Natural killer cell (primary cell): ENCODE data around the gene PRAMEF20. TPM values are rescaled to one million over a fixed set of nuclear protein-coding genes. Genes with fewer than 3 reads are reported as not detected.
"Not testable (repeated sequence)": the region's sequence is repeated elsewhere in the genome, so short reads cannot be mapped to it uniquely, and the experiment has no call there.

ENCODE experiments used
- ATAC-seq, 3 donors: fragments of 150-1000 bp in 2 of 3; fragments of 200-7000 bp in 1 of 3; cut with Tn5 transposase; 1 replicate in 1 of 3; 2 replicates in 2 of 3; pipeline ENCODE4 v1.10.0; 2021; ENCODE audit warnings: mild to moderate bottlenecking in 2 of 3, moderate library complexity in 2 of 3
- DNase-seq, 2 donors: peaks; one replicate each; pipeline versions ENCODE4 v3.0.0 to v3.0.0-alpha.2; 2013 to 2021; ENCODE audit warnings: mixed read lengths in 1 of 2
- H3K27ac ChIP-seq: one replicate; pipeline ENCODE4 v1.5.1; 2013; ENCODE audit warnings: mild to moderate bottlenecking, low read length
- H3K27me3 ChIP-seq: one replicate; pipeline ENCODE4 v1.6.1; 2013; ENCODE audit warnings: low read length; ENCODE audit not compliant: control insufficient read depth, insufficient read depth
- H3K36me3 ChIP-seq: one replicate; pipeline ENCODE4 v1.6.1; 2013; ENCODE audit warnings: low read length; ENCODE audit not compliant: control insufficient read depth, insufficient read depth
- H3K4me1 ChIP-seq: one replicate; pipeline ENCODE4 v1.6.1; 2013; ENCODE audit warnings: low read length; ENCODE audit not compliant: control insufficient read depth, insufficient read depth
- H3K4me3 ChIP-seq: one replicate; pipeline ENCODE4 v1.5.1; 2013; ENCODE audit warnings: low read length
- H3K9me3 ChIP-seq: one replicate; pipeline ENCODE4 v1.6.1; 2013; ENCODE audit warnings: low read length; ENCODE audit not compliant: control insufficient read depth, insufficient read depth
- H3K27ac Mint-ChIP-seq, 2 donors: one replicate each; pipeline ENCODE4 v1.8.0; 2022; ENCODE audit warnings: mild to moderate bottlenecking in 2 of 2, mixed read lengths in 2 of 2, moderate library complexity in 1 of 2
- H3K27me3 Mint-ChIP-seq, 2 donors: one replicate each; pipeline ENCODE4 v1.8.0; 2022; ENCODE audit warnings: low read depth in 2 of 2, mixed read lengths in 2 of 2
- H3K36me3 Mint-ChIP-seq: one replicate; pipeline ENCODE4 v1.8.0; 2022; ENCODE audit warnings: mixed read lengths
- H3K4me1 Mint-ChIP-seq, 2 donors: one replicate each; pipeline ENCODE4 v1.8.0; 2022; ENCODE audit warnings: mixed read lengths in 2 of 2
- H3K4me3 Mint-ChIP-seq: one replicate; pipeline ENCODE4 v1.8.0; 2022; ENCODE audit warnings: mild to moderate bottlenecking, moderate library complexity, mixed read lengths
- H3K9me3 Mint-ChIP-seq, 2 donors: one replicate each; pipeline ENCODE4 v1.8.0; 2022; ENCODE audit warnings: mixed read lengths in 2 of 2
- WGBS: methylation state at CpG from one replicate; pipeline ENCODE4 v1.1.7; 2013; ENCODE audit warnings: missing lambda C conversion rate; ENCODE audit not compliant: insufficient coverage; 5-methylcytosine and 5-hydroxymethylcytosine counted together
- intact Hi-C: fragments of 100-400 bp; cut with micrococcal nuclease; formaldehyde crosslinking; loops from one replicate; pipeline ENCODE4 v1.14.2; 2022
- total RNA-seq, 4 donors: library from RNA; stranded (reverse); fragments of 120-200 nt in 1 of 4; gene quantifications; one replicate each; pipeline versions ENCODE4 v1.2.3 to v1.2.4, GENCODE V29; 2013 to 2022

Gene PRAMEF20
- not detected for total RNA-seq
- total RNA-seq (2013) = not detected

DNA sequence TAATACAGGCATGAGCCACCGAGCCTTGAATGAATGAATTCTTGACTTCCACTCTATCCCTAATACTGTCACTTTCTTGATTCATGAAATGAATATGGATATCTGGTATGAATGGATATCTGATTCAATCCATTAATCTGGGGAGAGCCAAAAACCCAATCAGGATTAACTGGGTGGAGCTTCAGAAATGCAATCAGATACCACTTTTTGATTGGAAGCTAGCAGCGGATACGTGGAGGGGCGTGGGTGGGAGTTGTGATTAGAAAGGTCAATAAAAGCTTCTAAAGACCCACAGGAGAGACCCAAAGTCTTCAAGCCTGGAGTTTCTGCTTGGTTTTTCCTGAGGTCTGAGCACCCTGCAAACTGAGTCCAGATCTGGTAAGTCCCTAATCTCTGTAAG is at the start of gene PRAMEF20:
TSS of gene PRAMEF20 (plus strand) at position 301 of the 400 bp plus-strand sequence. CDS start 5,905 bp downstream, outside the sequence.
- H3K9me3 ChIP-seq, H3K9me3 Mint-ChIP-seq, H3K36me3 ChIP-seq, H3K4me3 ChIP-seq, H3K4me1 ChIP-seq, DNase-seq, H3K27me3 ChIP-seq, H3K4me3 Mint-ChIP-seq, intact Hi-C loops, ATAC-seq, H3K36me3 Mint-ChIP-seq, H3K27ac ChIP-seq, H3K4me1 Mint-ChIP-seq, H3K27ac Mint-ChIP-seq: not testable (repeated sequence)
- WGBS = no CpG with 5 or more reads among the region's 4 CpGs
- H3K27me3 Mint-ChIP-seq = peaks cover 0 to 12% of the 10 kb centered on the region in 2 donors

DNA sequence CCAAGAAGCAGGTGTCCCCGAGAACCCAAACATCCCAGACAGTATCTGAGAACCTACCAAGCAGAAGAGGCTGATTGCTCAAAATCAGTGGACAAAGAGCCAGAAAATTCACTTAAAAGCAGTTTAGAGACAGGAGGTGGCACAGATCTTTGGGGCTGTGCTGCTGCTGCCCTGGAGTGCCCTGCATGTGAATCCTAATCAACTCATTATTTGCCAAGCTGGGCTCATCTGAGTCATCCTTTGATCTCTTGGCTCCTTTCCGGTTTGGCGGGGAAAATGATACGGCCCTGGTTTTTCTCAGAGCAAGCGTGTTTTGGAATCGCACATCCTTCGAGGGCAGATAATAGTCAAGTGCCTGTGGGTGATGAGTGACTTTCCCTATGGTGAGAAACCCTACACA is 47.9 kb upstream of the PRAMEF20 start:
- H3K27me3 Mint-ChIP-seq, H3K4me3 Mint-ChIP-seq, H3K4me1 ChIP-seq, H3K27me3 ChIP-seq, H3K4me1 Mint-ChIP-seq, H3K27ac Mint-ChIP-seq, H3K9me3 Mint-ChIP-seq, H3K36me3 Mint-ChIP-seq, intact Hi-C loops, H3K36me3 ChIP-seq, H3K27ac ChIP-seq, DNase-seq, H3K4me3 ChIP-seq, ATAC-seq, H3K9me3 ChIP-seq: not testable (repeated sequence)
- no CpG with 5 or more reads among the region's 7 CpGs for WGBS

DNA sequence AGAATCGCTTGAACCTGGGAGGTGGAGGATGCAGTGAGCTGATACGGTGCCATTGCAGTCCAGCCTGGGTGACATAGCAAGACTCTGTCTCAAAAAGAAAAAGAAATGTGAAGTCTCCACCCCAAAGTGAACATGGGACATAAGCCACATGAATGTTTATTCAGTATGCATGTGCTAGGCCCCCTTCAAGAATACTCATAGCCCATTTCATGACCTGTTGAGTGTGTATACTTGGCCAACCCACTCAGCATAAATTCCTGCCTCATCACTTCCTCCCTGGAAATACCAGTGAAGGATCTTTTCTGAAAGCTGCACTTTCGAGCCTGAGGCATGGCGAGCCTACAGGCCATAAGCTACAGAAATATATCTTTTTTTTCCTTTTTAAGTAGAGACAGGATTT is 45.3 kb upstream of the PRAMEF20 start:
- H3K36me3 ChIP-seq, H3K4me3 ChIP-seq, DNase-seq, H3K4me1 Mint-ChIP-seq, H3K27ac Mint-ChIP-seq, H3K27me3 ChIP-seq, H3K27me3 Mint-ChIP-seq, H3K36me3 Mint-ChIP-seq, H3K9me3 Mint-ChIP-seq, H3K4me1 ChIP-seq, H3K4me3 Mint-ChIP-seq, intact Hi-C loops, H3K9me3 ChIP-seq, ATAC-seq, H3K27ac ChIP-seq: not testable (repeated sequence)
- no CpG with 5 or more reads among the region's 4 CpGs for WGBS

DNA sequence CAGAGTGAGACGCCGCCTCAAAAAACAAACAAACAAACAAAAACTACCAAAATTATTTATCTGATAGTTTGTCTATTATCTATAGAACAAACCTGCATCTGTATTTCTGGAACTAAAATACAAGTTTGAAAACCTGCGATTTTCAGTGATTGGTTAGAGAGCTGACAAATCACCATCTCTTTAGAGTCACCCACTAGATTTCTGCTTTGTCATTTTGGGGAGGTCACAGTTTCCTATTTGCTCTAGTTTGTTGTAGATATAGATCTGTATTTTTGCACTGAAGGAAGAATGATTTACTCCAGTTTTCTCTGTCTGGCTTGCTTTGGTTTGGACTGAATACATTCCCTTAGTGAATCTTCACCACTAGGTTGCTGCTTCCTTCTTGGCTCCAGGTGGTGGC is 43.7 kb upstream of the PRAMEF20 start:
- not testable (repeated sequence) for H3K27ac Mint-ChIP-seq

DNA sequence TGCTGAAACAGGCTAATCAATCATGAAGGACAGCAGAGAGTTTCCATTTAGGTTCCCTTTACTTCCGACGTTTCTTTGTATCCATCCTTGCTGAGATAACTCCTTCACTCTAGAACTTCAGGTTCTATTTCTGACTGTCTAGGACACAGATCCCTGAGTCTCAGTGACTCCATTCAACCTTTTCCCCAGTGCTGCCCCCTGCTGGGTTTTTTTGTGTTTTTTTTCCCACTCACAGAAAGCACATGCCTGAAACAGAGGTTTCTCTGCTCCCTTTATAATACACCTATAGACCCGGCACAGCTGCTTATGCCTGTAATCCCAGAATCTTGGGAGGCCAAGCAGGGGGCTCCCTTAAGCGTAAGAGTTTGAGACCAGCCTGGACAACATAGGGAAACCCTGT is 41.7 kb upstream of the PRAMEF20 start:
- H3K36me3 ChIP-seq, H3K36me3 Mint-ChIP-seq, ATAC-seq, intact Hi-C loops, H3K27ac Mint-ChIP-seq, H3K4me1 ChIP-seq, H3K9me3 Mint-ChIP-seq, H3K4me3 Mint-ChIP-seq, H3K9me3 ChIP-seq, DNase-seq, H3K4me3 ChIP-seq, H3K27me3 Mint-ChIP-seq, H3K27ac ChIP-seq, H3K4me1 Mint-ChIP-seq, H3K27me3 ChIP-seq: not testable (repeated sequence)
- WGBS = 75% methylated on average over 2 of the region's 4 CpGs

More for the DNA sequence above, 43.7 kb upstream of the PRAMEF20 start:
- ATAC-seq, H3K9me3 Mint-ChIP-seq, H3K4me1 Mint-ChIP-seq, H3K27me3 Mint-ChIP-seq, intact Hi-C loops, H3K27ac ChIP-seq, H3K36me3 ChIP-seq, H3K4me3 Mint-ChIP-seq, H3K9me3 ChIP-seq, H3K27me3 ChIP-seq, H3K4me1 ChIP-seq, H3K4me3 ChIP-seq, DNase-seq, H3K36me3 Mint-ChIP-seq: not testable (repeated sequence)
- WGBS = 13% methylated on average over 1 of the region's 3 CpGs

DNA sequence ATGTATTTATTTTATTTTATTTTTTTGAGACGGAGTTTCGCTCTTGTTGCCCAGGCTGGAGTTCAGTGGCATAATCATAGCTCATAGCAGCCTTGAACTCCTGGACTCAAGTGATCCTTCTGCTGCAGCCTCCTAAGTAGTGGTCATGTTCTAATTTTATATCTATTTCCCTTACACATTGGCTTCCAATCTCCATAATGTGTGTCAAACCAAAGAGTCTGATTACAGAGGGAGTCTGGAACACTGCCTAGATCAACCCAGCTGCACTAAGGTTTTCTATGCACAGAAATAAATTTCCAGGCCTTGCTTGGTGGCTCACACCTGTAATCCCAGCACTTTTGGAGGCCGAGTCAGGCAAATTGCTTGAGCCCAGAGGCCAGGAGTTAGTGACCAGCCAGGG is 31.3 kb upstream of the PRAMEF20 start:
- intact Hi-C loops = loop anchor here (10.0 kb wide), 1 partner anchor 154 kb away; the partner anchor contains the start of gene PRAMEF18
- not testable (repeated sequence) for H3K36me3 ChIP-seq, H3K27ac Mint-ChIP-seq, H3K36me3 Mint-ChIP-seq, ATAC-seq, H3K4me3 Mint-ChIP-seq, H3K9me3 ChIP-seq, H3K4me3 ChIP-seq, DNase-seq, H3K4me1 Mint-ChIP-seq, H3K27me3 Mint-ChIP-seq, H3K27me3 ChIP-seq, H3K27ac ChIP-seq, H3K4me1 ChIP-seq, H3K9me3 Mint-ChIP-seq
- WGBS = 89% methylated on average over 1 of the region's 3 CpGs

DNA sequence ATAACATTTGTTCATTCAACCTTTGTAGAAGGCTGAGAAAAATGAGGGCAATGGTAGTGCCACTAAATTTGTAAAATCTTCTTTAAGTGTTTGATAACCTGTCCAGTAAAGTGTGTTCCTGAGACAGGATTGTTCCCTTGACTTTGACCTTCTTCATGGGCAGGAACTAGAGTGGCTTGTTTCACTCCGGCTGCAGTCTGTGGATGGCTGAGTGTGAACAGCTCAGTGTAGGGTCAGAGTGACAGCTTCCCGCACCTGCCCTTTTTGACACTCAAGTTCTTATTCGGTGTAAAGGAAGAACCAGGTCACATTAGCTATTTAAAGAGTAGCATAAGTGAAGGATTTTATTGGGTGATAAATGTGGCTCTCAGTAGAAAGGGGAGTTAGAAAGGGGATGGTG is 29.9 kb upstream of the PRAMEF20 start:
- DNase-seq, H3K4me1 Mint-ChIP-seq, H3K36me3 ChIP-seq, H3K27me3 ChIP-seq, H3K4me3 ChIP-seq, H3K36me3 Mint-ChIP-seq, H3K27me3 Mint-ChIP-seq, H3K4me3 Mint-ChIP-seq, H3K27ac ChIP-seq, intact Hi-C loops, ATAC-seq, H3K9me3 Mint-ChIP-seq, H3K9me3 ChIP-seq, H3K4me1 ChIP-seq, H3K27ac Mint-ChIP-seq: not testable (repeated sequence)
- WGBS = 95% methylated on average over 2 of the region's 3 CpGs

DNA sequence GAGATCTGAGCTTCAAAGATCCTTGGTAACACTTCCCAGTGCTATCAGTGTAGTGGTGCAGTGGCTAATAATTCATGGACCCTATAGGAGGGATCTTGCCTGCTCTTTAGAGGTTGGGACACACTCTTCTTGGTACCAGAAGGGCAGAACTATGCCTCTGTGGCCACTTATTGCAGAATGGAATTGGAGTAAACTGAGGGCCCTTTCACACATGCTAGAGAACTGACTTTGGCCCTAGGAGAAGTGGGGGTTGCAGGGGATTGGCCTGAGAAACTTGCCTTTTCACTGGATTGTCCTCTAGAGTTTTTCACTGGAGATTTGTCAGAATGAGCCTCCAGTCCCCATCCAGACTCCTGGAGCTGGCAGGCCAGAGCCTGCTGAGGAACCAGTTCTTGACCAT is 20.9 kb upstream of the PRAMEF20 start, which contains the start of gene PRAMEF17:
TSS of gene PRAMEF17 (plus strand) at position 301 of the 400 bp plus-strand sequence. CDS start at position 327, 26 bp downstream.
- H3K4me1 Mint-ChIP-seq, DNase-seq, H3K9me3 Mint-ChIP-seq, H3K27me3 ChIP-seq, H3K36me3 ChIP-seq, ATAC-seq, H3K4me1 ChIP-seq, H3K36me3 Mint-ChIP-seq, intact Hi-C loops, H3K27ac ChIP-seq, H3K27ac Mint-ChIP-seq, H3K4me3 ChIP-seq, H3K9me3 ChIP-seq, H3K4me3 Mint-ChIP-seq: not testable (repeated sequence)
- H3K27me3 Mint-ChIP-seq = peaks cover 3 to 15% of the 10 kb centered on the region in 2 donors
